Measurements from ENCODE around the gene SYP. TPM values are rescaled to one million over a fixed set of nuclear protein-coding genes. Genes with fewer than 3 reads are reported as not detected.

SYP gene
- total and polyA plus RNA-seq, 2 donors (not counting 3 experiments of a cell fraction or from before 2014, with no cell fraction given), result 0.21 to 0.77 TPM

DNA sequence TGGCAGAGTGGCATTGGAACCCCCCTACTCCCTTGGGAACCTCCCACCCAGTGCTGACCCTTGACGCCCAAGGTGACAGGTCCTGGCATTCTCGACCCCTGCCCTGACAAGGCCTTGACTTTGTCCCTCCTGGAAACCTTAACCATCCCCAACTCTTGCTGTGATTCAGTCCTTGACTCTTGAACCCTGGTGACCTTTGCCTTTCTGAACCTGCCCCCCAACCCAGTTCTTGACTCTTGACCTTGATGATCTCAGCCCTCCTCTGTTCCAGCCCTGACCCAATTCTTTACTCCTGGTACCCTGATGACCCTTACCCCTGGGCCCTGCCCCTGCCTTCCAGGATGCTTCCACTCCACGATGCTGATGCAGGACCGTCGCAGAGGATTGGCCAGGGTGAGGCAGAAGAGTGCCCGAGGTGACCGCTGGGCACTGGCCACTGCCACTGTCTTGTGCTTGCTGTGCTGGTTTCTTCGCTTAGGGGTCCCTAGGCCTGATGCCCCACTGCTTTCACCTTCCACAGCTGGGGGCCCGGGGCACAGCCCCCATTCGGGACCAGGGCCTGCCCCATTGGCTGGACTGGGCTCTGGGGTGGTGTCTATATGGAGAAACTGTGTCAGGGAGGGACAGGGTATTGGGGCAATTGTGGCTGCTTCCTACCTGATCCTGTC, 31.5 kb upstream of the SYP start:
- Histone ChIP-seq H3K4me1 (ENCODE audit: control insufficient read depth, extremely low read depth, insufficient read depth, low read length) (peaks cover 2% of the 10 kb centered on the region), H3K27me3 (ENCODE audit: control insufficient read depth in 2 of 2, insufficient read depth in 2 of 2, low read length in 2 of 2) (no peaks in the 10 kb centered on the region), H3K9ac (replicated peaks; ENCODE audit: extremely low read depth, insufficient read depth, low read length) (no peak overlapping the region), H3K4me2 (ENCODE audit: insufficient read depth, low read length) (no peak overlapping the region), H2AFZ (ENCODE audit: low read depth, low read length) (no peak overlapping the region), H3K4me3 (replicated peaks in 1 of 3; ENCODE audit: insufficient read depth in 1 of 3, low read depth in 1 of 3, low read length in 3 of 3) (no peak overlapping the region), H3K9me3 (replicated peaks; ENCODE audit: control insufficient read depth, insufficient read depth, low read length) (no peaks in the 10 kb centered on the region), H3K27ac (ENCODE audit: insufficient read depth, low read depth, low read length) (no peak overlapping the region), H3K36me3 (ENCODE audit: control insufficient read depth in 2 of 2, extremely low read depth in 1 of 2, insufficient read depth in 2 of 2, low read length in 2 of 2) (no peaks in the 10 kb centered on the region), H3K79me2 (ENCODE audit: control insufficient read depth, insufficient read depth, low read length) (no peaks in the 10 kb centered on the region), H3K9me1 (replicated peaks; ENCODE audit: control insufficient read depth, extremely low read depth, insufficient read depth, low read length) (no peaks in the 10 kb centered on the region), H4K20me1 (replicated peaks; ENCODE audit: control insufficient read depth, extremely low read depth, insufficient read depth, low read length) (no peaks in the 10 kb centered on the region)
- CTCF ChIA-PET, result no interaction called here
- POLR2A ChIA-PET, result no interaction called here
- FAIRE-seq (no peak), DNase-seq (ENCODE audit: low read depth, low spot score) (no peak)
- intact Hi-C loops (cut with micrococcal nuclease), result no loop called here
- TF ChIP-seq EZH2 (IDR thresholded peaks at IDR 0.05; ENCODE audit: borderline replicate concordance, low read depth, low read length, severe bottlenecking), result no peak
- TF ChIP-seq MYC (IDR thresholded peaks at IDR 0.05; ENCODE audit: low read depth, low read length), result no peak
- TF ChIP-seq FOS (IDR thresholded peaks at IDR 0.05; ENCODE audit: borderline replicate concordance, insufficient read depth, low read length), result no peak
- no peak for TF ChIP-seq CTCF (IDR thresholded peaks at IDR 0.05; ENCODE audit: extremely low read depth in 1 of 2, insufficient read depth in 1 of 2, low read depth in 1 of 2, low read length in 2 of 2)
- no peak for TF ChIP-seq JUN (IDR thresholded peaks at IDR 0.05; ENCODE audit: borderline replicate concordance, insufficient read depth, insufficient read length, low read depth)
- no peak for TF ChIP-seq GATA2 (IDR thresholded peaks at IDR 0.05; ENCODE audit: insufficient read depth, insufficient read length, low read depth, low read length)
- no peak for TF ChIP-seq MAX (IDR thresholded peaks at IDR 0.05; ENCODE audit: insufficient read depth, insufficient read length)
- TF ChIP-seq POLR2A (IDR thresholded peaks at IDR 0.05; ENCODE audit: low read depth, low read length), result no peak
- TF ChIP-seq POLR2AphosphoS5 (IDR thresholded peaks at IDR 0.05; ENCODE audit: insufficient read depth, low read depth, low read length), result no peak
- BruUV-seq (replicated peaks), result no TSS peak
- dilution Hi-C loops (cut with MboI; ENCODE audit: extremely low pct_ligation_motif_present, low sequenced_read_pairs), result no loop called here
